22Rv1 (cell line): ENCODE measurements around the gene ZC3H10.
A peak's percentile ranks its signal among the peaks of the same experiment; 100 is the strongest.

Experiments
- H3K27ac ChIP-seq: fragments of 450-650 bp; 2 replicates; pipeline ENCODE4 v1.5.1; 2017
- CTCF ChIP-seq: fragments of 450-650 bp; IDR thresholded peaks from 2 replicates; pipeline ENCODE4 v1.5.1; 2017; ENCODE audit warnings: mild to moderate bottlenecking
- ZFX ChIP-seq: fragments of 450-650 bp; IDR thresholded peaks from 2 replicates; pipeline ENCODE4 v1.6.1; 2017; ENCODE audit warnings: antibody characterized with exemption, borderline replicate concordance

ZC3H10 gene

GRCh38 chr12:56122637-56123036 is 4.6 kb downstream of the ZC3H10 start:
- H3K27ac ChIP-seq = no peak overlapping the region
- TF ChIP-seq CTCF (no peak), ZFX (no peak)

DNA sequence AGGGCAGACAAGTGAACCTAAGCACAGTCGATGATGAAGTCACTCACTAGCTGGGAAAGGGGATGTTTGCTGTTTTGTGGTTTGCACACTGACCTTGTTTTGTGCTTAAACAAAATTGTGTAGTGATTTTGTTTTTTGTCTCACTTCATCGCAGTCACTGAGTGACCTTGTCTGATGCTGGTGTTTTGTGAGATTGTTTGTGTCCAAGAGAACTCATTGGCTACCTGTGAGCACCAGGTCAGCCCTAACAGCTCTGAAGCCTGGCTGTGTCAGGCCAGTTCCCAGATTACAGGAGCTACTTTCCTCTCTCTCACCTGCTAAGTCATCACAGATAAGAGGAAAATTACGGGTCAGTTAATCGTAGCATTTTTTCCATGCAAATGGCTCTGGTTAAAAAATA is 6.1 kb downstream of the ZC3H10 start:
- TF ChIP-seq ZFX (no peak), CTCF (no peak)

DNA sequence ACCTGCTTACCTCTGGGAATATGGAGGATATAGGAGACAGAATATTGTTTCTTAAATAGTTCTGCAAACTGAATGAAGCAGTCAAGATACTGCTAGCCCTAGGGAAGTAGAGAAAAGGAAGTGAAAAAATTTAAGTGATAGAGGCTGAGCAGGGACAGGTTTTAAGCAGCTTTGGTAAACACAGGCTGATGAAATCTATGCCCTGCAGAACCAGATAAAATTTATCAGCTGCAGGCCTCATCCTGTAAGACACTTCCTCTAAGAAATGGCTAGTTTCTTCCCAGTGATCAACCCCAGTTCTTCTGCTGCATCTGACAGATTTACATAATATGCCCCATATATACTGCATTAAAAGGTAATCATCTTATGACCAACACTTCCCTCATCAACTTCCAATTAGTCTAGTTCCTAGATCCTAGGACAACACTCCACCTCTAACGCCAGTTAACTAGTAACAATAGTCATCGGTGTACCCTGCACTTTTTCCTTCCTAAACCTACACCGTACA is 8.7 kb downstream of the ZC3H10 start:
- H3K27ac ChIP-seq = peak overlapping the region; percentile 88
- TF ChIP-seq ZFX = no peak
- TF ChIP-seq CTCF = no peak

More for the DNA sequence above, 6.1 kb downstream of the ZC3H10 start:
- H3K27ac ChIP-seq = 0 out of 2 replicates have a peak overlapping the region, but pooled peaks have one; percentile 1

DNA sequence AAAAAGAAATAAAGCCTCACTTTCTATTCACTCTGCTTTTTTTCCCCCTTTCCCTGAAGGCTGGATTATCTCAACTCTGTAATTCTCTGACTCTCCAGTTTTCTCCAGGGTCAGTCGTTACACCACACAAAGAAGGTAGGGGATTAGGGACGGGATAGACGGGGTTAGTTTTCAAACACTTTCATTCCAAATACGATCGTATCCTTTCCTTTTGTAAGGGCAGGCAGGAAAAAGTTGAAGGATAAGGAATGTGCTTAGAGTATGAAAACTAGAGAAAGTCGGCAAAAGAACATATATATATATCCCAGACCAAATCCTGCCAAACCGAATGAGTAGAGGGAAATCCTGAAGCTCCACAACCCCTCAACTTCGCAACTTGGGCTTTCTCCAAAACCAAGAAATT is 9.4 kb downstream of the ZC3H10 start:
- H3K27ac ChIP-seq = peak overlapping the region; percentile 88

DNA sequence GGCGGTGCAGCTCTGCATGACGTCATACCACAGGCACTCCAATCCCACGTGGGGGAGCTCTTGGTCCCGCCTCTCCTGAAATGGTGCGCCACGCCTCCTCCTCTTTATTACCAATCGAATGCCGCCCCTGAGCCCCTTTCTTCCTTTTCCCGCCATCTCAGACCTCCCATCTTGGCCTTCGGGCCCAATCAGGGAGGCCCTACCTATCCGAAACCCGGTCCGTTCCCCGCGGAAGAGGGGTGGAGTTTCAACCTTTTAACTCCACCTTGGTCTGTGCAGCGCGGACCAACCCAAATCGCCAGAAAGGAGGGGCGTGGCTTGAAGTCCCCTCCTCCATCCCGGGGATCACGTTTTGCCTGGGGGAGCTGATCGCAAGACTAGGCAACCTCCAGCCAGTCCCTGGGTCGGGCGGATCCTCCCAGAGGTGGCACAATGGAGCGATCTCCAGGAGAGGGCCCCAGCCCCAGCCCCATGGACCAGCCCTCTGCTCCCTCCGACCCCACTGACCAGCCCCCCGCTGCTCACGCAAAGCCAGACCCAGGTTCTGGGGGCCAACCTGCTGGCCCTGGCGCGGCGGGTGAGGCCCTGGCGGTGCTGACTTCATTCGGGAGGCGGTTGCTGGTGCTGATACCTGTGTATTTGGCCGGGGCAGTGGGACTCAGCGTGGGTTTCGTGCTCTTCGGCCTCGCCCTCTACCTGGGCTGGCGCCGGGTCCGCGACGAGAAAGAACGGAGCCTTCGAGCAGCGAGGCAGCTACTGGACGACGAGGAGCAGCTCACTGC is 10.0 kb downstream of the ZC3H10 start, which contains the start of gene ESYT1:
Gene ESYT1, plus strand, starts transcription at position 380 of the 782 bp plus-strand sequence. Its CDS starts 53 bp downstream, at position 433.
- peak within 1 kb of the TSS; percentile 88 for H3K27ac ChIP-seq
- TF ChIP-seq ZFX (no peak), CTCF (peak; percentile 23; the same call in 1 of the 2 replicates)

More for the DNA sequence above, 9.4 kb downstream of the ZC3H10 start:
- TF ChIP-seq ZFX (no peak), CTCF (no peak)

DNA sequence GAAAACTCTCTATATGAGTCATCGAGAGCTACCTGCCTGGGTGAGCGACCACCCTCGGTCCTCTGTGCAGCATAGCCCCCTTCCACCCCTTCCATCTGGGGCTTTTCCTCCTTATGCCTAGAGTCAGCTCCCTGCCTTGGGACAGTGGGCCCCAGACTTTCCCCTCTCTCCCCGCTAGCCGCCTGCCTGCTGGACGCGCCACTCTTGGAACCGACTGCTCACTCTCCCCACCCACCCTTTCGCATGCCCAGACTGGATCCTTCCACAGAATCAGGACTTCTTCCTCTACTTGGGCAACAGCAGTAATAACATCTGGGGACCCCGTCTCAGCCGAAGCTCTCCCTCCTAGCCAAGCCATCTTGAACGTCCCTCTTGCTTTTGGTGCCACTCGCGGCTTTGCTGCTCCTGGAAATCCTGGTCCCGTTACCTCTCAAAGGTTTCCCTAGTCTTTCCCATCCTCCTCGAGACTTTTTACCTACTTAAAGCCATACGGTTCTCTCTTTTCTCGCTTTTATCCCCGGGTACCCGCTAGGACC is 10.7 kb downstream of the ZC3H10 start:
- TF ChIP-seq ZFX (no peak), CTCF (no peak)
- H3K27ac ChIP-seq = peak overlapping the region; percentile 88
